ENCODE measurements around the gene DPYSL4.

The DPYSL4 gene

GRCh38 chr10:132187430-132188138 lies 836 bp downstream of the DPYSL4 start:
- no peaks in the 10 kb centered on the region for H4K20me1 ChIP-seq (ENCODE audit: insufficient read depth)
- H3K4me3 ChIP-seq (IDR thresholded peaks at IDR 0.05; ENCODE audit: insufficient read depth, low read depth, low read length) = no peak overlapping the region
- H3K9ac ChIP-seq = no peak overlapping the region
- no peak overlapping the region for H3K4me2 ChIP-seq
- no peak overlapping the region for H2AFZ ChIP-seq (ENCODE audit: low read depth)
- H3K27ac ChIP-seq = no peak overlapping the region
- no peaks in the 10 kb centered on the region for H3K36me3 ChIP-seq (ENCODE audit: insufficient read depth)
- no peaks in the 10 kb centered on the region for H3K79me2 ChIP-seq (ENCODE audit: insufficient read depth, low read depth)
- no peak for TF ChIP-seq CTCF (conservative IDR thresholded peaks at IDR 0.05; ENCODE audit: low read depth, low read length)
- no peaks in the 10 kb centered on the region for H3K4me1 ChIP-seq (ENCODE audit: low read depth, poor library complexity, severe bottlenecking)
- H3K27me3 ChIP-seq (ENCODE audit: insufficient read depth, low read depth) = no peaks in the 10 kb centered on the region; the same call in 1 of the 2 replicates

- Histone ChIP-seq H3K4me2 (no peak overlapping the region), H3K36me3 (ENCODE audit: insufficient read depth) (no peaks in the 10 kb centered on the region), H3K79me2 (ENCODE audit: insufficient read depth, low read depth) (no peaks in the 10 kb centered on the region), H4K20me1 (ENCODE audit: insufficient read depth) (no peaks in the 10 kb centered on the region), H3K4me3 (IDR thresholded peaks at IDR 0.05; ENCODE audit: insufficient read depth, low read depth, low read length) (no peak overlapping the region), H3K27ac (no peak overlapping the region), H3K27me3 (ENCODE audit: insufficient read depth, low read depth) (no peaks in the 10 kb centered on the region; the same call in 1 of the 2 replicates), H3K9ac (no peak overlapping the region), H3K4me1 (ENCODE audit: low read depth, poor library complexity, severe bottlenecking) (no peaks in the 10 kb centered on the region), H2AFZ (ENCODE audit: low read depth) (no peak overlapping the region)
- TF ChIP-seq CTCF (conservative IDR thresholded peaks at IDR 0.05; ENCODE audit: low read depth, low read length) = no peak
Observed at GRCh38 chr10:132188331-132188730, 1.6 kb downstream of the DPYSL4 start.

GRCh38 chr10:132189016-132189415 lies 2.3 kb downstream of the DPYSL4 start:
- no peaks in the 10 kb centered on the region for H3K36me3 ChIP-seq (ENCODE audit: insufficient read depth)
- H3K4me1 ChIP-seq (ENCODE audit: low read depth, poor library complexity, severe bottlenecking) = no peaks in the 10 kb centered on the region
- no peaks in the 10 kb centered on the region for H3K79me2 ChIP-seq (ENCODE audit: insufficient read depth, low read depth)
- no peak for TF ChIP-seq CTCF (conservative IDR thresholded peaks at IDR 0.05; ENCODE audit: low read depth, low read length)
- H3K27ac ChIP-seq = no peak overlapping the region
- H3K27me3 ChIP-seq (ENCODE audit: insufficient read depth, low read depth) = no peaks in the 10 kb centered on the region
- H3K9ac ChIP-seq = no peak overlapping the region
- H3K4me3 ChIP-seq (IDR thresholded peaks at IDR 0.05; ENCODE audit: insufficient read depth, low read depth, low read length) = no peak overlapping the region
- no peak overlapping the region for H3K4me2 ChIP-seq
- no peaks in the 10 kb centered on the region for H4K20me1 ChIP-seq (ENCODE audit: insufficient read depth)
- no peak overlapping the region for H2AFZ ChIP-seq (ENCODE audit: low read depth)

- Histone ChIP-seq H3K4me1 (ENCODE audit: low read depth, poor library complexity, severe bottlenecking) (no peaks in the 10 kb centered on the region), H3K36me3 (ENCODE audit: insufficient read depth) (no peaks in the 10 kb centered on the region), H3K9ac (no peak overlapping the region), H2AFZ (ENCODE audit: low read depth) (no peak overlapping the region), H3K4me3 (IDR thresholded peaks at IDR 0.05; ENCODE audit: insufficient read depth, low read depth, low read length) (no peak overlapping the region), H4K20me1 (ENCODE audit: insufficient read depth) (no peaks in the 10 kb centered on the region), H3K27me3 (ENCODE audit: insufficient read depth, low read depth) (no peaks in the 10 kb centered on the region), H3K27ac (no peak overlapping the region), H3K79me2 (ENCODE audit: insufficient read depth, low read depth) (no peaks in the 10 kb centered on the region), H3K4me2 (no peak overlapping the region)
- no peak for TF ChIP-seq CTCF (conservative IDR thresholded peaks at IDR 0.05; ENCODE audit: low read depth, low read length)
Observed at GRCh38 chr10:132189810-132190422, 3.2 kb downstream of the DPYSL4 start.
